ENCODE results near the gene DNAJC8.

- TF ChIP-seq CTCF (IDR thresholded peaks at IDR 0.05), result no peak
- TF ChIP-seq POLR2A (IDR thresholded peaks at IDR 0.05), result no peak
Measured at GRCh38 chr1:28278763-28279162, 45.9 kb upstream of the DNAJC8 start.
